GM18868 (cell line): ENCODE data around the gene CASR.
A peak's percentile ranks its signal among the peaks of the same experiment; 100 is the strongest.
"Not testable (repeated sequence)": the region's sequence is repeated elsewhere in the genome, so short reads cannot be mapped to it uniquely, and the experiment has no call there.

ENCODE experiments used
- ATAC-seq: cut with Tn5 transposase; IDR thresholded peaks from one replicate; pipeline ENCODE4 v1.9.1; 2021; ENCODE audit warnings: mild to moderate bottlenecking, moderate library complexity; ENCODE audit not compliant: unreplicated experiment

CASR gene, protein sequence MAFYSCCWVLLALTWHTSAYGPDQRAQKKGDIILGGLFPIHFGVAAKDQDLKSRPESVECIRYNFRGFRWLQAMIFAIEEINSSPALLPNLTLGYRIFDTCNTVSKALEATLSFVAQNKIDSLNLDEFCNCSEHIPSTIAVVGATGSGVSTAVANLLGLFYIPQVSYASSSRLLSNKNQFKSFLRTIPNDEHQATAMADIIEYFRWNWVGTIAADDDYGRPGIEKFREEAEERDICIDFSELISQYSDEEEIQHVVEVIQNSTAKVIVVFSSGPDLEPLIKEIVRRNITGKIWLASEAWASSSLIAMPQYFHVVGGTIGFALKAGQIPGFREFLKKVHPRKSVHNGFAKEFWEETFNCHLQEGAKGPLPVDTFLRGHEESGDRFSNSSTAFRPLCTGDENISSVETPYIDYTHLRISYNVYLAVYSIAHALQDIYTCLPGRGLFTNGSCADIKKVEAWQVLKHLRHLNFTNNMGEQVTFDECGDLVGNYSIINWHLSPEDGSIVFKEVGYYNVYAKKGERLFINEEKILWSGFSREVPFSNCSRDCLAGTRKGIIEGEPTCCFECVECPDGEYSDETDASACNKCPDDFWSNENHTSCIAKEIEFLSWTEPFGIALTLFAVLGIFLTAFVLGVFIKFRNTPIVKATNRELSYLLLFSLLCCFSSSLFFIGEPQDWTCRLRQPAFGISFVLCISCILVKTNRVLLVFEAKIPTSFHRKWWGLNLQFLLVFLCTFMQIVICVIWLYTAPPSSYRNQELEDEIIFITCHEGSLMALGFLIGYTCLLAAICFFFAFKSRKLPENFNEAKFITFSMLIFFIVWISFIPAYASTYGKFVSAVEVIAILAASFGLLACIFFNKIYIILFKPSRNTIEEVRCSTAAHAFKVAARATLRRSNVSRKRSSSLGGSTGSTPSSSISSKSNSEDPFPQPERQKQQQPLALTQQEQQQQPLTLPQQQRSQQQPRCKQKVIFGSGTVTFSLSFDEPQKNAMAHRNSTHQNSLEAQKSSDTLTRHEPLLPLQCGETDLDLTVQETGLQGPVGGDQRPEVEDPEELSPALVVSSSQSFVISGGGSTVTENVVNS

DNA sequence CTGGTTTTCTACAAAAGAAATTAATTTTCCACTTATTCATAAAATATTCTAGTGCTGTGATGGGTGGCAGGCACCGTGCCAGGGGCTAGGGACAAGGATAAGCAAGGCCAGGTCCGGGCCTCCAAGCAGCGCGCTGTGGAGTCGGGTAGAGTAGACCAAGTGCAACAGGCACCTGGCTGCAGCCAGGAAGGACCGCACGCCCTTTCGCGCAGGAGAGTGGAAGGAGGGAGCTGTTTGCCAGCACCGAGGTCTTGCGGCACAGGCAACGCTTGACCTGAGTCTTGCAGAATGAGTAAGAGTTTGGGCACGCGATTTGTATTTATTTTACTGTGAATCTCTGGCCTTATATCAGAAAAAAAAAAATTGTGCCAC, at the start of gene CASR:
CASR (plus strand) TSS at position 148 of the 372 bp plus-strand sequence. CDS start 70,522 bp downstream, outside the sequence.
- ATAC-seq: no peak

DNA sequence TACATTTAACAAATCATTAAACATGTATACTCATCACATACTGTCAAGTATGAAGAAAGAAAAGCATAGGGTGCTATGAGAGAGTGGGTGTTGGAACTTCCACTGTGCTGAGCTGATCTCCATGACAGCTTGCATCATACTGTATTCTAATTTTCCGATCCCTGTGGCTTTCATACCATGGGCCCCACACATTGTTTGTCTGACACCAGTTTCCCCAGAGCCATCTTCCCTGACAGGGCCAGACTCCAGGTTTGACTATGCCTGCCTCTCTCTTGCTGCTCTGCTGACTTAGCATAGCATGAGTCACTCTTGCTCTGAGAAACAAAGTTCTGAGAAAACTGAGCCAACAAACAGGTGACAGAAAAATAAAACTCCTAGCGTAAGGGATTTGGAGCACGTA, 37.0 kb upstream of the CASR start:
- ATAC-seq: peak; percentile 95

DNA sequence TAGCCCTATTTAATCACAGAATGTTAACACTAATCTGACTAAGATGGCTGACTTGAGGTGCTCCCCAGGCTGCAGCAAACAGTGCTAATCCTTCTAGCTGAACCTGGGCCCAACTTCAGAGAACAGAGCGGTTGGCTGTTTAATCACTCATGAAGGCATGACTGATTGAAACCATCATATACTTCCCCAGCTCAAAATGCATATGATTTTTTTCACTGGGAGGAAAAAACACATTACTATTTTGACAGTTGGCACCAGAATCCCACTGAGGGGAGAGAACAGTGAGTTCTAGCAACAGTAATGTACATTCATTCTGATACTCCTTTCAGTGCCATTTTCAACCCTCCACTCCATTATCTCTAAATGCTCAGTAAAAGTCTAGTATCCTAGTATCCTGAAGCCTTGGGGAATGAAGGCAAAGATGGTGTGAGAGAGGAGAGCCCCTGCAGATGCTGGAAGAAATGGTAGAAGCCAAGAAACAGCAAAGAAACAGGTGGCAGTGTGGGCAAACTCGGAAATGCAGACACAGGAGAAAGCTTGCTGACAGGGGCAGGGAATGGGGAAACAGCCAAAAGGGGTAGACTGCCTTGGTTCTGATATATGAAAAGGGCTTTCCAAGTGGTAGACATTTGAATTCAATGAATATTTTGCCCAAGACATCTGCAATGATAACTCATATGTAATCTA, 34.4 kb upstream of the CASR start:
- ATAC-seq: no peak

DNA sequence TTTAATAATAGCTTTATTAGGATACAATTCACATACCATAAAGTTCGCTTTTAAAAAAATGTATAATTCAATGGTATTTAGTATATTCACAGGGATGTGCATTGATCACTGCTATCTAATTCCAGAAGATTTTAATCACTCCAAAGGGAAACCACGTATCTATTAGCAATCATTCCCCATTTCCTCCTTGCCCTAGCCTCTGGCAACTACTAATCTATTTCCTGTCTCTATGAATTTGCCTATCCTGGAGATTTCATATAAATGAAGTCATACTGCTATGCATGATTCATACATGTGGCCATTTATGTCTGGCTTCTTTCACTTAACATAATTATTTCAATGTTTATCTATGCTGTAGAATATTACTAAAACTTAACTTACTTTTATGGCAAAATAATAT, 32.0 kb upstream of the CASR start:
- ATAC-seq: no peak

DNA sequence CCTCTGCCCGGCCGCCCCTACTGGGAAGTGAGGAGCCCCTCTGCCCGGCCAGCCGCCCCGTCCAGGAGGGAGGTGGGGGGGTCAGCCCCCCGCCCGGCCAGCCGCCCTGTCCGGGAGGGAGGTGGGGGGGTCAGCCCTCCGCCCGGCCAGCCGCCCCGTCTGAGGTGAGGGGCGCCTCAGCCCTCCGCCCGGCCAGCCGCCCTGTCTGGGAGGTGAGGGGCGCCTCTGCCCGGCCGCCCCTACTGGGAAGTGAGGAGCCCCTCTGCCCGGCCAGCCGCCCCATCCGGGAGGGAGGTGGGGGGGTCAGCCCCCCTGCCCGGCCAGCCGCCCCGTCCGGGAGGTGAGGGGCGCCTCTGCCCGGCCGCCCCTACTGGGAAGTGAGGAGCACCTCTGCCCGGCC, 18.5 kb upstream of the CASR start:
- ATAC-seq: not testable (repeated sequence)

DNA sequence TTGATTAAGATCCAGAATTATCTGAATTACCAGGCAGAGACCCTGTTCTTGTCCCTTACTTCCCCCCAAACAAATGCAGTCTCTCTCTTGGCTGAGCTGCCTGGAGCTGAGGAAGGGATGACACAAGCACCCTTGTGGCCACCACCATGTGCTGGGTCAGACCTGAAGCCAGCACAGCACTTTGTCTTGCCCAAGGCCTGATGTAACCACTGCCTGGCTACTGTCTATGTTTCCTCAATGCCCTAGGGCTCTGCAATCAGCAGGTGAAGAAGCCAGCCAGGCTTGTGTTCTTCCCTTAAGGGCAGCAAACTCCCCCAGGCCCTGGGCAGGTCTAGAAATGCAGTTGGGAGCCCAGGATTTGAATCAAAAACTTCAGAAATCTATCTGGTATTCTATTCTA, 15.8 kb upstream of the CASR start:
- no peak for ATAC-seq

DNA sequence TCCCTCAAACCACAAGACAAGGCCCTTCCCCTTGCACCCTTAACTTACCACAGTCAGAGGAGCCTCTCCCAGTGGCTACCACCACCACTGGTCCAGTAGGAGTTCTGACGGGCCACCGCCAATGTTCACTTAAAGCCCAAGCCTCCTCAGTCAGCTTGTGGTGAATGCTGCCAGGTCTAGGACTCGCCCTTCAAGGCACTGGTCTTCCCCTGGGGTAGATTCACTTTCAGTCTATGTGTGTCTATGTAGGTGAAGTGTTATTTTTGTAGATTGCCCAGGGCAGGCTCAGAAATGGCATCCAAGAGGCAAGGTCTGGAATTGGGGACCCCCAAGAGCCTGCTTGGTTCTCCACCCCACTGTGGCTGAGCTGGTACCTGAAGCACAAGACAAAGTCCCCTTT, 15.4 kb upstream of the CASR start:
- ATAC-seq: no peak

DNA sequence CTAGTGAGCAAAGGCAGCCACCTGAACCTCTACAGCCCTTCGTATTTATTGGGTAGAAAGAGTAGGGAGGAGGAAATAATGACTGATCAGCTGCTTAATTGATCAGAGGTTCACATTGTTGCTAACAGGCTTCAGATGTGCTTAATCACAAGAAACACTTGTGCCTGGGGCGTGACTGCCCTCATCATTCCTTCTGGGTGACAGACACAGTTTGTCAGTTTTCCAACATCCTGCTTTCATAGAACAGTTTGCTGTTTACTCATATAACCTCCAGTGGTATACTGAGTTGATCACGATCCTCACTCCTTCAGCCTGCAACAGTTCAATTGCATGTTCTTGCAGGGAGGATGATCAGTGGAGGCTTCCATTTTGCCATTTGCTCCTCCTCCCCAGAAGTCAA, 13.6 kb upstream of the CASR start:
- no peak for ATAC-seq

DNA sequence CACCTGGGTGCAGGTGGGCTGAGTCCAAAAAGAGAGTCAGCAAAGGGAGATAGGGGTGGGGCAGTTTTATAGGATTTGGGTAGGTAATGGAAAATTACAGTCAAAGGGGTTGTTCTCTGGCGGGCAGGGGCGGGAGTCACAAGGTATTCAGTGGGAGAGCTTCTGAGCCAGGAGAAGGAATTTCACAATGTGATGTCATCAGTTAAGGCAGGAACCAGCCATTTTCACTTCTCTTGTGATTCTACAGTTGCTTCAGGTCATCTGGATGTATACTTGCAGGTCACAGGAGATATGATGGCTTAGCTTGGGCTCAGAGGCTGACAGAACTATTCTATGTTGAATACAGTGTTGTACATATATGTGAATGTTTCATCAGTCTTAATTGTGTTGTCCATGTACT, 12.1 kb upstream of the CASR start:
- ATAC-seq: not testable (repeated sequence)

DNA sequence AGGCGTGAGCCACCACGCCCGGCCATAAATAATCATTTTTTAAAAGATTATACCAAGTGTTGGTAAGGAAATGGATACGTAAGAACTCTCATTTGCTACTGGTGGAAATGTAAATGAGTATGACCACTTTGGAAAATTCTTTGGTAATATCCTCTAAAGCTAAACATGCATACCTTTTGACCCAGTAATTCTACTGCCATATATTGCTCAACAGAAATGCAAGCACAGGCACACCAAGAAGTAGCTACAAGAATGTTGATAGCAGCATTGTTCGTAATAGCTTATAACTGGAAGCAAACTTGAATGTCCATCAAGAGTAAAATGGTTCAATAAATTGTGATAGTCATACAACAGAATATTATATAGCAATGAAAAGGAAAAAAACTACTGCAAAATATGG, 4.8 kb upstream of the CASR start:
- ATAC-seq: no peak

DNA sequence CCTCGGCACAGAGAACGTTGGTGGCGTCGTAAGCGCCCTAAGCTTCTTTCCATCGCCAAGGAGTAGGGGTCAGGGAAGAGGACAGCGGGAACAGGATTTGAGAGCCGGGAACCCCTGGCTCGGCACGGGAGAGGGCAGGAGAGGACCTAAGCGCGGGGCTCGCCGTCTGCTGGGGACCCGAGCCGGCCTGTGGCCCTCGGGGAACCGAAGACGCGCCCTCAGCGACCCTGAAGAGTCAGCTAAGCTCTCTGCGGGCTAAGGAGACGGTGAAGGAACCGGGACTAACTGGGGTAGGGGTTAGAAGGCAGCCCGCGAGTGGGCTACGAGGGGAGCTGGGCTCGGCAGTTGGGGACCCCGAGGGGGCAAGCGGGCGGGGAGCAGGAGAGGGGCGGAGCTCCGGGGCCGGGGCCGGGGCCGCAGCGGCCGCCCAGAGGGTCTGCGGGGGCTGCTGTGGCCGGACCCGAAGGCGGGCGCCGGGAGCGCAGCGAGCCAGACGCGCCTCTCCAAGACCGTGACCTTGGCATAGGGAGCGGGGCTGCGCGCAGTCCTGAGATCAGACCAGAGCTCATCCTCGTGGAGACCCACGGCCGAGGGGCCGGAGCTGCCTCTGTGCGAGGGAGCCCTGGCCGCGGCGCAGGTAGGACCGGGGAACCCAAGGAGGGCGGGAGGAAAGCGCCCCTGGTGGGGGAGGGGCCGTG, 574 bp downstream of the CASR start:
- ATAC-seq: no peak

DNA sequence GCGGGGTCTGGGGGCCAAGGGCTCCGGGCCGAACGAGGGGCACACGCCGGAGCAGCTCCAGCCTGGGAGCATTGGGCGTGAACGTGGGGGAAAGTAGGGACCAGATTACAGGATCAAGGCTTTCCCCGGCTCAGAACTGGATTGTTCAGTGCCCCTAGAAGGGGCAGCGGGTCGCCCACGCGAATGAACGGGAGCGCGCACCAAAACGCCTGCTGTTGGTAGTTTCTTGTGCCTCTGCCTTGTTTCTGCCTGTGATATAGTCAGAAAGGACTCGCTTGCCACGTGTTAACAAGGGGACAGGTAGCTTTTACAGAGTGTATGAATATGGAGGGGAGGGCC, 1.1 kb downstream of the CASR start:
- no peak for ATAC-seq

DNA sequence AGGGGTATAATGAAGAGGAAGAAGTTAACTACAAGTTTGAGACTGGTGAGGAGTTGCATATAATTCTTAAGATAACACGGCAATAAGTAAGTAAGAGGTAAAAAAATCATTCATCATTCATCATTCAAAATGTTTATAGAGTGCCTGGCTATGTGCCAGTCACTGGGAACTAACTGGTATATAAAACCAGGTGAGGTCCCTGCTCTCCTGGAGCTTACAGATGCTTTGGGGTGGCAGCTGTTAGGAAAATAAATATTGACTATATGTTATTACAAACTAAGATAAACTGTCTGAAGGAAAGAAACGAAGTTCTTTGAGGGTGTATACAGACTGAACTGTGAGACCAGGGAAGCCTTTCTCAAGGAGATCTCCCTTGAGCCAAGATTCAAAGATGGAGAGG, 2.9 kb downstream of the CASR start:
- ATAC-seq: no peak

DNA sequence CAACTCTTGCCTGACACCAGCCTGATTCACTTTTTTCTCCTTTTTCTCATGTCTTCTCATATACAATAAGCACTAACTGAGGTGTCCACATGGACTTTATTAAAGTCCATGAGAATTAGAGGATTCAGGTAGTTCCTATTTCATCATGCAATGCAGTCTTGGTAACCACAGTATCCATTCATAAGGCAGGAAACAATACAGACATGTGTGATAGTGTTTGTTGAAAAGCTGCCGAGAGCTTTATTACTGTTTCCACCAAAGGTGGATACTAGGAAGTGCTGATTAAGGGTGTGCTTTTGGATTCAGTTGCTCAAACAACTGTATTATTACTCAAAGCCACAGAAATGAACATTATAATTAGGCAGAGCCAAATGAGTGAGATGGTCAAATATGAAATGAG, 5.3 kb downstream of the CASR start:
- no peak for ATAC-seq

DNA sequence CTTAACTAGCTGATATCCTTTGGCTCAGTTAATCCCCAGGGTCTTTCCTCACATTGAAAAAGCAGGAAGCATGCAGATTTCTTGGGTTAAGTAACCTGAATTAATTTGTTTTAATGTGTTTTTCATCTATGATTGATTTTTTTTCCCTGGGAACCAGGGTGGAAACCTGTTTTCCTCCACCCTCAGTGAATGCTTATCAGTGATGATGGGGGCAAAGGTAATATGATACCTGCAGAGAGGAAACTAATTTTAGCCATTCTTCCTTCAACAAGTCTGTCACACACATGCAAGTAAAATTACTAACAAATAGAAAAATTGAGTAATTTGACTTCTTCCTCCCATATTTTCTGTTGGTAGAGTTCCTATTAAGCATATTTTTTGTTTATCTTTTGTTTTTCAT, 5.9 kb downstream of the CASR start:
- no peak for ATAC-seq

DNA sequence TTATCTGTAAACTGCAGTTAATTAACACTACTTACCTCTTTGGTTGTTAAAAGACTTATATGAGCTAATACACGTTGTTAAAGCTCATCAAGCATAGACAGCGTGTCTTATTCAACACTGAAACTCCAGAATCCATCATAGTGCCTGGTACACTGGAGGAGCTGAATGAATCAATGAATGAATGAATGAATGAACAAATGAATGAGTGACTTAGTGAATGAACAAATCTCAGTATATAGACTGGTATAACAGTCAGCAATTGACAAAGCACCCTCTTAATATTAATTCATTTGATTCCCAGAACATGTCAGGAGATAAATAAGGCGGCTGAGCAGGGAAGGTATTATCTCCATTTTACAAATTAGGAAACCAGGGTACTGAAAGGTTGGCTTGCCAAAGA, 7.1 kb downstream of the CASR start:
- ATAC-seq: no peak

DNA sequence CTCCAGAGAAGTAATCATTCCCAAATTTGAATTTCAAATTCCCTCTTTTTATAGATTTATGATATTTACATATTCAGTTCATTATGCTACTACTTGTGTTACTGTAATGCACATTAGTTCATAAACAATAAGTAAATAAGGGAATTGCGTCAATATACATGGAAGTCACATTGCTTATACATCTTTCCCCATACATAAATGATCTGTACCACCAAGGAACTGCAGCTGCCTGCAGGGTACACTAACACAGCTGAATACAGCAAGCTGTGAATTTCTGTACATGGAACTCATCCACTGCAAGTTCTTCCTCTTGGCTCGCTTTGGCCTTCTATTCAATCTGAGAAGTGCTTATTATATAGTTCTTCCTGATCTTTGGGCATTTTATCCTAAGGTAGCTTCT, 15.5 kb downstream of the CASR start:
- no peak for ATAC-seq

DNA sequence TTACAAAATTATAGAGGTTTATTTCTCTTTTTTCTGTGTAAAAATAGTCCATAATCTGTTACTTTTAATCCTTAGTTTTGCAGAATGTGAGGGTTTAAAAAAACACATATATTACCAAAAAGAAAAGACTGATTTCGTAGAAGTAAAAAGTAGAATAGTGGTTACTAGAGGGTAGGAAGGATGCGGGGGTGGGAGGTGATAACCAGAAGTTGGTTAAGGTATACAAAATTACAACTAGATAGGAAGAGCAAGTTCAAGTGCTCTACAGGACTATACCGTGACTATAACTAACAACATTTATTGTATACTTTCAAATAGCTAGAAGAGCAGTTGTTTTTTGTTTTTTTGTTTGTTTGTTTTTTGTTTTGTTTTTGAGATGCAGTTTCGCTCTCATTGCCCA, 16.1 kb downstream of the CASR start:
- ATAC-seq: no peak

DNA sequence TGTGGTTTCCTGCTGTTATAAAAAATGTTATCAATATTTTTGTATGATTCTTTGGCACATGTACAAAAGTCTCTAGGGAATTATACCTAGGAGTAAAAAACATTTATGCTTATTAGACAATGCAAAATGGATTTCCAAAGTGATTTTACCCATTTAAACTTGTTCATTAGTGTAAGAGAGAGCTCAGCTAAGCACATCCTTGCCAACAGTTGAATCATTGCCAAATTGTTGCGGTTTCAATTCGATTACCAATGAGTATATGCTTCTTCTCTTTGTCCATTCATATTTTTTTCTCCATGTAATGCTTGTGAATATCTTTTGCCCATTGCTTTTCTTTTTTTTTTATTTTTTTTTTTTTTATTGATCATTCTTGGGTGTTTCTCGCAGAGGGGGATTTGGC, 17.2 kb downstream of the CASR start:
- ATAC-seq: no peak

DNA sequence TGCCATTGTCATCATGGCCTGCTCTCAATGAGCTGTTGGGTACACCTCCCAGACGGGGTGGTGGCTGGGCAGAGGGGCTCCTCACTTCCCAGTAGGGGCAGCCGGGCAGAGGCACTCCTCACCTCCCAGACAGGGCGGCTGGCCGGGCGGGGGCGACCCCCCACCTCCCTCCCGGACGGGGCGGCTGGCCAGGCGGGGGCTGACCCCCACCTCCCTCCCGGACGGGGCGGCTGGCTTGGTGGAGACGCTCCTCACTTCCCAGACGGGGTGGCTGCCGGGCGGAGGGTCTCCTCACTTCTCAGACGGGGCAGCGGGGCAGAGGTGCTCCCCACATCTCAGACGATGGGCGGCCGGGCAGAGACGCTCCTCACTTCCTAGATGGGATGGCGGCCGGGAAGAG, 18.0 kb downstream of the CASR start:
- ATAC-seq: not testable (repeated sequence)

DNA sequence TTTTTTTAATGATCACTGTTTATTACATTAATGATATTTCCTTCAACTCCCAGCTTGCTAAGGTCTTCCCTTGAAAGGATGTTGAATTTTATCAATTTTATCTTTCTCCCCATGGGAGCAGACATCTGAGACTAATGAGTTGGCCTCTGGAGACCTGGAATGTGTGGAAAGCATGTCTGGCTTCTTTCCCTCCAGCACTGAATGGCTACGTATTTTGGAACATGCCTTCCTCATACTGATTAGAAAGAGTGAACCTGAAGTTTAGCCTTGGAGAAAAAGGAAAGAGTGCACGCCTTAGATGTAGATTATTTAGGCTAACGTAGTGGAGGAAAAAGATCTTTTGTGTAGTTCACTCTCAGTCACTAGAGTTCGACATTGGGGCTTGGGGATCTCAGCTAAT, 25.1 kb downstream of the CASR start:
- ATAC-seq: no peak
